AG09319 (cell line): ENCODE results near the gene CRELD1.

ENCODE experiments used
- DNase-seq: peaks from one replicate; pipeline ENCODE4 v3.0.0-alpha.2; 2010; ENCODE audit warnings: low read depth; ENCODE audit errors: extremely low read depth
- TF ChIP-seq, protein P1 (sequence below): IDR thresholded peaks from 2 replicates; pipeline ENCODE4 v1.5.1; 2011; ENCODE audit warnings: low read depth, mild to moderate bottlenecking, inconsistent platforms, low read length, moderate library complexity

Gene CRELD1

DNA sequence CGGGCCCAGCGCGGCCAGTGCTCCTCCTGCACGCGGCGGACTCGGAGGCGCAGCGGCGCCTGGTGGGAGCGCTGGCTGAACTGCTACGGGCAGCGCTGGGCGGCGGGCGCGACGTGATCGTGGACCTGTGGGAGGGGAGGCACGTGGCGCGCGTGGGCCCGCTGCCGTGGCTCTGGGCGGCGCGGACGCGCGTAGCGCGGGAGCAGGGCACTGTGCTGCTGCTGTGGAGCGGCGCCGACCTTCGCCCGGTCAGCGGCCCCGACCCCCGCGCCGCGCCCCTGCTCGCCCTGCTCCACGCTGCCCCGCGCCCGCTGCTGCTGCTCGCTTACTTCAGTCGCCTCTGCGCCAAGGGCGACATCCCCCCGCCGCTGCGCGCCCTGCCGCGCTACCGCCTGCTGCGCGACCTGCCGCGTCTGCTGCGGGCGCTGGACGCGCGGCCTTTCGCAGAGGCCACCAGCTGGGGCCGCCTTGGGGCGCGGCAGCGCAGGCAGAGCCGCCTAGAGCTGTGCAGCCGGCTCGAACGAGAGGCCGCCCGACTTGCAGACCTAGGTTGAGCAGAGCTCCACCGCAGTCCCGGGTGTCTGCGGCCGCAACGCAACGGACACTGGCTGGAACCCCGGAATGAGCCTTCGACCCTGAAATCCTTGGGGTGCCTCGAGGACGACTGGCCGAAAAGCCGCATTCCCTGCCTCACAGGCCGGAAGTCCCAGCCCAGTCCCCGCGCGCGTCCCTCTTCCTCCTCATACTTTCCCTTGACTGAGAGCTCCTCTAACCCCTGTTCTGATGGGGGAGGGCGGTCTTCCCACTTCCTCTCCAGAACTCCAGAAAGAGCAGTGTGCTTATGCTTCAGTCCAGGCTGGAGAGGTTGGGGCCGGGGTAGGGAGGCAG is 18.1 kb upstream of the CRELD1 start:
- no peak for DNase-seq
- TF ChIP-seq, protein P1, sequence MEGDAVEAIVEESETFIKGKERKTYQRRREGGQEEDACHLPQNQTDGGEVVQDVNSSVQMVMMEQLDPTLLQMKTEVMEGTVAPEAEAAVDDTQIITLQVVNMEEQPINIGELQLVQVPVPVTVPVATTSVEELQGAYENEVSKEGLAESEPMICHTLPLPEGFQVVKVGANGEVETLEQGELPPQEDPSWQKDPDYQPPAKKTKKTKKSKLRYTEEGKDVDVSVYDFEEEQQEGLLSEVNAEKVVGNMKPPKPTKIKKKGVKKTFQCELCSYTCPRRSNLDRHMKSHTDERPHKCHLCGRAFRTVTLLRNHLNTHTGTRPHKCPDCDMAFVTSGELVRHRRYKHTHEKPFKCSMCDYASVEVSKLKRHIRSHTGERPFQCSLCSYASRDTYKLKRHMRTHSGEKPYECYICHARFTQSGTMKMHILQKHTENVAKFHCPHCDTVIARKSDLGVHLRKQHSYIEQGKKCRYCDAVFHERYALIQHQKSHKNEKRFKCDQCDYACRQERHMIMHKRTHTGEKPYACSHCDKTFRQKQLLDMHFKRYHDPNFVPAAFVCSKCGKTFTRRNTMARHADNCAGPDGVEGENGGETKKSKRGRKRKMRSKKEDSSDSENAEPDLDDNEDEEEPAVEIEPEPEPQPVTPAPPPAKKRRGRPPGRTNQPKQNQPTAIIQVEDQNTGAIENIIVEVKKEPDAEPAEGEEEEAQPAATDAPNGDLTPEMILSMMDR = peak; percentile 47

DNA sequence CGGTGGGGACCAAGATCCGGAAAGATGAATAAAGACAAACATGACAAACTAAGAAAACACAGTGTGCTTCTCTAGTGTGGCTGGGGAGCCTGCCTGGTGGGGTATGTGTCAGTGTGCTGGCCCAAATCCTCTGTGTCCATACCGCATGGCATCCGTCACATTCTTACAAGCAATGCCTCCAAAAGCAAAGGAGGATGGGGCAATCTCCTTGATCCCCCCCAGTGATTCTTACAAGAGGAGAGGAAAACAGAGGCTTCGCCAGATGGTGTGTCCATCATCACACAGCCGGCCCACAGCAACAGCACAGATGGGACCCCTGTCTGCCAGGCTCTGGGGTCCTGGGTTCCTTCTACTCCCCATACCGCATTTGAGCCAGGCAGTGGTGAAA is 17.3 kb upstream of the CRELD1 start:
- TF ChIP-seq, protein P1 = no peak
- no peak for DNase-seq

DNA sequence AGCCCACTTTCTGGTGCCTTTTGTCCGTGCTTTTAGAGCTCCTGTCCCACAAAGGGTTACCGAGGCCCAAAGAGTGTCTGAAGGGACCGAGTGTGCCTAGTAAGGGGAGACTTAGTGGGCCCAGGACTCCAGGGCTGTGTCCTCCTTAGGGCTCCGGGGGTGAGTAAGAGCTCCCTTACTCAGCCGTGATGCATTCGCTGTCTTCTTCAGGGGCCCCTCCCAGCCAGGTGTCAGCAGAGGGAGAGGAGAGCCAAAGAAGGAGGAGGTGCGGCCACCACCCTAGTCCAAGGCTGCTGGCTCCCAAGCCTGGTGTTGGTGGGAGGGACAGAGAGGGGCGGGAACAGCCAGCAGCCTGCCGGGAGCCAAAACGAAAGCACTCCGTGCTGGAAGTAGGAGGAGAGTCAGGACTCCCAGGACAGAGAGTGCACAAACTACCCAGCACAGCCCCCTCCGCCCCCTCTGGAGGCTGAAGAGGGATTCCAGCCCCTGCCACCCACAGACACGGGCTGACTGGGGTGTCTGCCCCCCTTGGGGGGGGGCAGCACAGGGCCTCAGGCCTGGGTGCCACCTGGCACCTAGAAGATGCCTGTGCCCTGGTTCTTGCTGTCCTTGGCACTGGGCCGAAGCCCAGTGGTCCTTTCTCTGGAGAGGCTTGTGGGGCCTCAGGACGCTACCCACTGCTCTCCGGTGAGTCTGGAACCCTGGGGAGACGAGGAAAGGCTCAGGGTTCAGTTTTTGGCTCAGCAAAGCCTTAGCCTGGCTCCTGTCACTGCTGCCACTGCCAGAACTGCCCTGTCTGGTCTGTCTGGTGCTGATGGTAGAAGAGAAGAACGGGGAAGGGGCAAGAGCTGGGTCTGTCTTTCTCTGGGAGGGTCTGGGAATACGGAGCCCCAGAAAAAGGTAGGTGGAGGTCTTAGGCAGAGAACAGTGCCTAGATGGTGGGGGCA is 16.6 kb upstream of the CRELD1 start, which contains the start of gene IL17RC:
TSS of gene IL17RC (plus strand) at position 365 of the 947 bp plus-strand sequence. CDS start at position 583, 218 bp downstream.
- TF ChIP-seq, protein P1 = no peak
- peak; percentile 40 for DNase-seq

DNA sequence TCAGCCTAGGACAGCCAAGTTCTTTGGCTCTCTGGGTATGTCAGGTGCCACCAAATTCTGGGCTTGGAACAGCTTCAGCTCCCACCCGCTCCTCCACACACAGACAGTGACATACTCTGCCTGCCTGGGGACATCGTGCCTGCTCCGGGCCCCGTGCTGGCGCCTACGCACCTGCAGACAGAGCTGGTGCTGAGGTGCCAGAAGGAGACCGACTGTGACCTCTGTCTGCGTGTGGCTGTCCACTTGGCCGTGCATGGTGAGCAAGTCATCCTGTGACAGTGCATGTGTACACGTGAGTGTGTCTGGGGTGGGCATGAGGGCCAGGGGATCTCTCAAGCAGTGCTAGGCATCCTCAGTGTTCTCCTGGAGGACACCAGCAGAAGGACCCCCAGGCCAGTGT is 15.8 kb upstream of the CRELD1 start:
- no peak for DNase-seq
- TF ChIP-seq, protein P1 = no peak

DNA sequence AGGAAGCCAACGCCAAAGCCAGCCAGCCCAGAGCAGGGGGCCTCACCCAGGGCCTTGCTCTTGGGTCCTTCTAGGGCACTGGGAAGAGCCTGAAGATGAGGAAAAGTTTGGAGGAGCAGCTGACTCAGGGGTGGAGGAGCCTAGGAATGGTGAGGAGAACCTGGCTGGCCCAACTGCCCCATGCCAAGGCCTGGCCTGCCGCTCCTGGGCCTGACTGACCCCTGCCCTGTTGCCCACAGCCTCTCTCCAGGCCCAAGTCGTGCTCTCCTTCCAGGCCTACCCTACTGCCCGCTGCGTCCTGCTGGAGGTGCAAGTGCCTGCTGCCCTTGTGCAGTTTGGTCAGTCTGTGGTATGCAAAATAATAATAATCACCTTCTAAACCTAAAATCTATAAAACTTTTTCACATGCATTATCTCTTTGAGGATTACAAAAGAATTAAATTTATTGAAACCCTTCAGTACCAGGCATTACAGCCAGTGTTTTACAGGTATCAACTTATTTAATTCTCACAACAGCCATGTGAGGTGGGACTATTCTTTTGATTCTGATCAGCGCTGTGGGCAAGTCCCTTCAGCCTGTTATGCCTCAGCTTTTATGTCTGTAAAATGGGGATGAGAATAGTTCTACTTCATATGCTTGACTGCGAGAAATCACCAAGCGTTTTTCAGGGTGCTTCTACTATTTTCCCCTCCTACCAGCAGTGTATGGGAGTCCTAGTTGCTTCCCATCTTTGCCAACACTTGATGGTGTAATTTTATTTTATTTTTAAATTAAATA is 15.2 kb upstream of the CRELD1 start:
- DNase-seq = no peak
- TF ChIP-seq, protein P1 = no peak

DNA sequence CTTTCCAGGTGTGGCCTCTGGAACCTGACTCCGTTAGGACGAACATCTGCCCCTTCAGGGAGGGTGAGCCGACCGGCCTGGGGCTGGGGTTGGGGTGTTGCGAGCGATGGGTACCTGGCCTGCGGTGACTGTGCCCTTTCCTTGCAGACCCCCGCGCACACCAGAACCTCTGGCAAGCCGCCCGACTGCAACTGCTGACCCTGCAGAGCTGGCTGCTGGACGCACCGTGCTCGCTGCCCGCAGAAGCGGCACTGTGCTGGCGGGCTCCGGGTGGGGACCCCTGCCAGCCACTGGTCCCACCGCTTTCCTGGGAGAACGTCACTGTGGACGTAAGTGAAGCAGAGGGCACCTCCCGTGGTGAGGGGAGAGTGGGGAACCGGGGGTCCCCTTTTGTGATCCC is 5.5 kb upstream of the CRELD1 start:
- TF ChIP-seq, protein P1 = no peak
- no peak for DNase-seq
